Measurements from ENCODE around the gene DSCAML1. TPM values are rescaled to one million over a fixed set of nuclear protein-coding genes. Genes with fewer than 3 reads are reported as not detected.

DSCAML1 gene
- total RNA-seq, 4 donors from 2014 or later = 0.29 to 29.1 (median 3.4) TPM

DNA sequence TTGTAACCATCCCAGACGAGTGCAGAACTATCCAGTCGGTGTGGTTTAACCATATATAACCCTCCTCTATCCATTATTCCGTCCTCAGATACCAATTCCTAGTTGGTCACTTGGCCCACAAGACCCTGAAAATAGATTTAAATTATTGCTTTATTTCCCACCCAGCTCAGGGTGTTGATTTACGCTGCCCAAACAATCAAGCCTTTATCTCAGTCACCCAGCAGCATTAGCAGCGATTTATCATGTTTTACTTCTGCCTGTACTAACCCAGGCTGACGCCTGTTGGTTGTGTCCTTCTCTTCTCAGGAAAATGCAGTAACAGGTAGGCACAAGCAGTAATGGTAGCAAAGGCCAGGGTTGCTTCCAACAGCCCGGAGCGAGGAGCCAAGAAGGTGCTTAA lies 81.2 kb downstream of the DSCAML1 start:
- Histone ChIP-seq H3K27me3 (no peaks in the 10 kb centered on the region), H3K4me1 (no peaks in the 10 kb centered on the region), H3K4me3 (no peak overlapping the region), H3K36me3 (no peaks in the 10 kb centered on the region), H3K27ac (no peak overlapping the region), H3K9me3 (no peaks in the 10 kb centered on the region)
- intact Hi-C loops (cut with DNase I; ENCODE audit: low total_unique reads) = no loop called here
- TF ChIP-seq, protein P1, sequence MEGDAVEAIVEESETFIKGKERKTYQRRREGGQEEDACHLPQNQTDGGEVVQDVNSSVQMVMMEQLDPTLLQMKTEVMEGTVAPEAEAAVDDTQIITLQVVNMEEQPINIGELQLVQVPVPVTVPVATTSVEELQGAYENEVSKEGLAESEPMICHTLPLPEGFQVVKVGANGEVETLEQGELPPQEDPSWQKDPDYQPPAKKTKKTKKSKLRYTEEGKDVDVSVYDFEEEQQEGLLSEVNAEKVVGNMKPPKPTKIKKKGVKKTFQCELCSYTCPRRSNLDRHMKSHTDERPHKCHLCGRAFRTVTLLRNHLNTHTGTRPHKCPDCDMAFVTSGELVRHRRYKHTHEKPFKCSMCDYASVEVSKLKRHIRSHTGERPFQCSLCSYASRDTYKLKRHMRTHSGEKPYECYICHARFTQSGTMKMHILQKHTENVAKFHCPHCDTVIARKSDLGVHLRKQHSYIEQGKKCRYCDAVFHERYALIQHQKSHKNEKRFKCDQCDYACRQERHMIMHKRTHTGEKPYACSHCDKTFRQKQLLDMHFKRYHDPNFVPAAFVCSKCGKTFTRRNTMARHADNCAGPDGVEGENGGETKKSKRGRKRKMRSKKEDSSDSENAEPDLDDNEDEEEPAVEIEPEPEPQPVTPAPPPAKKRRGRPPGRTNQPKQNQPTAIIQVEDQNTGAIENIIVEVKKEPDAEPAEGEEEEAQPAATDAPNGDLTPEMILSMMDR (IDR thresholded peaks at IDR 0.05) = no peak
- no peak for TF ChIP-seq POLR2A (IDR thresholded peaks at IDR 0.05)
- no peak for DNase-seq

DNA sequence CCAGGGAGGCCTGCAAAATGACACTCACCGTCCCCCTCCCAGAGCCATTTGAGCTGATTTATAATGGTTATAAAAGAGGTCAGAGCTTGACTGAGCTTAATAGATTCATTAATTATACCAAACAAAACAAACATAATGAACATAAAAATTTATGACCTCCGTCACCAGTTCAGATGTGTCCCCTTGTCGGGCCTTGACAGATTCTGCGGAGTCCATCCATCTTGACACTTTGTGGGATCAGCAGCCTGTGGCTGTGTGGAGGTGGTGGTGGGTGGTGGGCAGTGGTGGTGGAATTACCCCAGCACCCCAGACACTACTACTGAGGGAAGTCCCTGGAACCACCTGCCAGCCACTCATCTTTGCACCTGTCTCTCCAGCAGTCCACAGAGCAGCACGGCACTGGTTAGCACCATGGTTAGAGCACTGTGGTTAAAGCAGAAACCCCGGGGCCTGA lies 83.5 kb downstream of the DSCAML1 start:
- Histone ChIP-seq H3K4me1 (no peaks in the 10 kb centered on the region), H3K9me3 (no peaks in the 10 kb centered on the region), H3K36me3 (no peaks in the 10 kb centered on the region), H3K27ac (no peak overlapping the region), H3K27me3 (no peaks in the 10 kb centered on the region), H3K4me3 (no peak overlapping the region)
- intact Hi-C loops (cut with DNase I; ENCODE audit: low total_unique reads) = no loop called here
- DNase-seq = no peak
- TF ChIP-seq, protein P1 (IDR thresholded peaks at IDR 0.05) = no peak
- TF ChIP-seq POLR2A (IDR thresholded peaks at IDR 0.05) = no peak

DNA sequence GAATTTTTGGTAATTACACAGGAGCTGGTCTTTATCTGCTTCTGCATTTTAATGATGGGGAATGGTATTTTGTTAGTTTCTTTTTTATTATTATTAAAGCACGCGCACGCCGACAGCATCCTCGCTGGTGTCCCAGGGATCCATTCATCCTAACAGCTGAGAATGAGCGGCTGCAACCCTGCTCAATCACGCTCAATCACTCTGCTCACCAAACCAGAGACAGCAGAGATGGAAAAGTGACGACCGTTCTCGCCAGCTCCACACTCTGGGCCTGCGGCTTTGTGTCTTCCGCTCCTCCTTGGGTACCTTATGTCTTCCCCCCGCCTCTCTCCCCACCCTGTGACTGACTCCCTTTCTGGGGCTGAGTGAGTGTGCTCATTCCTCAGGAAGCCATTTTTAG lies 84.5 kb downstream of the DSCAML1 start:
- Histone ChIP-seq H3K4me1 (no peaks in the 10 kb centered on the region), H3K4me3 (no peak overlapping the region), H3K27me3 (no peaks in the 10 kb centered on the region), H3K36me3 (no peaks in the 10 kb centered on the region), H3K27ac (no peak overlapping the region), H3K9me3 (no peaks in the 10 kb centered on the region)
- TF ChIP-seq, protein P1 (IDR thresholded peaks at IDR 0.05) = no peak
- TF ChIP-seq POLR2A (IDR thresholded peaks at IDR 0.05) = no peak
- no peak for DNase-seq
- intact Hi-C loops (cut with DNase I; ENCODE audit: low total_unique reads) = no loop called here

DNA sequence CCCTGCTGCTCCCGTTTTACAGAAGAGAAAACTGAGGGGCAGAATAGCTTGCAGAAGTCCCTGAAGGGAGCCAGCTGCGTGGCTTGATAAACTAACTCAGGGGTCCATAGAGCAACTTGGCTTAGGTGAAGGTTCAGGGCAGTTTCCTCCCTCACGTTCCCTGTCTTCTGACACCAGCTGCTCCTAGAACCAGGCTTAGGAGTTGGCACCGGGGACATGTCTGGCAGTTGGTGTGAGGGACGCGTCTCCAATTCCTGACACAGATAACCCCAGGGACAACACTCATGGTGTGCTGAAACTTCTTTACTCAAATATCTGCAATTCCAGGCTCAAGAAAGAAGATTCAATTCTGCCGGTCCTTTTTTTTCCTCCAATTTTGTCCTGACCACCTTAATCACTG lies 85.7 kb downstream of the DSCAML1 start:
- TF ChIP-seq, protein P1 (IDR thresholded peaks at IDR 0.05) = no peak
- TF ChIP-seq POLR2A (IDR thresholded peaks at IDR 0.05) = no peak
- Histone ChIP-seq H3K9me3 (no peaks in the 10 kb centered on the region), H3K36me3 (no peaks in the 10 kb centered on the region), H3K27me3 (no peaks in the 10 kb centered on the region), H3K4me1 (no peaks in the 10 kb centered on the region), H3K4me3 (no peak overlapping the region), H3K27ac (no peak overlapping the region)
- intact Hi-C loops (cut with DNase I; ENCODE audit: low total_unique reads) = no loop called here
- no peak for DNase-seq

DNA sequence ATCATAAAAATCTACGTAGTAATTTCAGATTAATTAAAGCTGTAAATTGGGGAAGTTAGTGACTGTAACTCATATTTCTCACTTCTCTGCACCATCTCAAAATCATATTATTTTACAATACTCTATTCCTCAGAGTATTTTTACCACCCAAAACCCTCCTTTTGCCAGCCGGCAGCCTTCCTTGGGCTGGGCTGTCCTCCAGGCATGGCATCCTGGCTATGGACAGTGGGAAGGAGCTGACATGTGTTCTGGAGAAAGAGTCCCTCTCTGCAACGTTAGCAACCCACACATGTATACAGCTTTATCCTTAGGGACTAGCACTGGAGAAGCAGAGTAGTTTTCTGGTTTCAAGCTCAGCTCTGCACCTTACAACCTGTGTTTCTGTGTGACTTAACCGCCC lies 86.8 kb downstream of the DSCAML1 start:
- H3K27ac ChIP-seq = no peak overlapping the region
- TF ChIP-seq POLR2A (IDR thresholded peaks at IDR 0.05) = no peak
- TF ChIP-seq, protein P1 (IDR thresholded peaks at IDR 0.05) = no peak
- H3K36me3 ChIP-seq = no peaks in the 10 kb centered on the region
- no peaks in the 10 kb centered on the region for H3K9me3 ChIP-seq
- intact Hi-C loops (cut with DNase I; ENCODE audit: low total_unique reads) = no loop called here
- no peak overlapping the region for H3K4me3 ChIP-seq
- no peaks in the 10 kb centered on the region for H3K27me3 ChIP-seq
- no peaks in the 10 kb centered on the region for H3K4me1 ChIP-seq
- no peak for DNase-seq

Data from uterus (tissue), 4 donors.